Loucy (cell line): ENCODE measurements around the gene L2HGDH.

Experiments used
- H2AFZ ChIP-seq: fragments of 200-600 bp; sonication (generic); 2 replicates; pipeline ENCODE4 v1.6.0; 2016; ENCODE audit warnings: antibody characterized with exemption, mild to moderate bottlenecking, low read length, moderate library complexity
- H3F3A ChIP-seq: fragments of 200-600 bp; 2 replicates; pipeline ENCODE4 v1.6.0; 2016; ENCODE audit warnings: antibody characterized with exemption, low read depth, mild to moderate bottlenecking
- H3K27me3 ChIP-seq: fragments of 200-600 bp; sonication (generic); 2 replicates; pipeline ENCODE4 v1.6.1; 2014; ENCODE audit warnings: low read length, mild to moderate bottlenecking; ENCODE audit not compliant: insufficient read depth, poor library complexity, severe bottlenecking
- H3K36me3 ChIP-seq: fragments of 200-600 bp; sonication (generic); 2 replicates; pipeline ENCODE4 v1.6.1; 2016; ENCODE audit warnings: low read length; ENCODE audit not compliant: insufficient read depth
- H3K4me1 ChIP-seq: fragments of 200-600 bp; sonication (generic); 2 replicates; pipeline ENCODE4 v1.5.1; 2014; ENCODE audit warnings: low read length, mild to moderate bottlenecking; ENCODE audit not compliant: insufficient read depth, poor library complexity, severe bottlenecking
- H3K4me2 ChIP-seq: fragments of 200-600 bp; sonication (generic); 2 replicates; pipeline ENCODE4 v1.6.0; 2014; ENCODE audit warnings: antibody characterized with exemption, low read length, low read depth, mild to moderate bottlenecking; ENCODE audit not compliant: poor library complexity, severe bottlenecking
- H3K4me3 ChIP-seq: fragments of 200-600 bp; sonication (generic); 2 replicates; pipeline ENCODE4 v1.5.1; 2014; ENCODE audit warnings: low read length, mild to moderate bottlenecking, mixed read lengths; ENCODE audit not compliant: poor library complexity, severe bottlenecking
- H3K79me2 ChIP-seq: fragments of 200-600 bp; sonication (generic); 2 replicates; pipeline ENCODE4 v1.6.1; 2014; ENCODE audit warnings: low read length; ENCODE audit not compliant: insufficient read depth
- H3K9ac ChIP-seq: fragments of 200-600 bp; sonication (generic); 2 replicates; pipeline ENCODE4 v1.6.0; 2014; ENCODE audit warnings: mild to moderate bottlenecking, low read depth, low read length, moderate library complexity; ENCODE audit not compliant: poor library complexity, severe bottlenecking
- H3K9me2 ChIP-seq: fragments of 200-600 bp; sonication (generic); replicated peaks from 2 replicates; pipeline ENCODE4 v1.6.1; 2016; ENCODE audit warnings: low read depth, low read length, mixed read lengths
- H3K9me3 ChIP-seq: fragments of 200-600 bp; sonication (generic); 2 replicates; pipeline ENCODE4 v1.6.1; 2014; ENCODE audit warnings: mild to moderate bottlenecking, antibody characterized with exemption, low read length, low read depth; ENCODE audit not compliant: insufficient read depth
- H4K20me1 ChIP-seq: fragments of 200-600 bp; sonication (generic); 2 replicates; pipeline ENCODE4 v1.6.0; 2014; ENCODE audit warnings: antibody characterized with exemption, low read length, mild to moderate bottlenecking; ENCODE audit not compliant: insufficient read depth, poor library complexity, severe bottlenecking
- EZH2phosphoT487 ChIP-seq: fragments of 200-600 bp; IDR thresholded peaks from 2 replicates; pipeline ENCODE4 v1.6.1; 2018; ENCODE audit warnings: antibody characterized with exemption, mild to moderate bottlenecking, moderate library complexity, borderline replicate concordance
- TF ChIP-seq, protein P1 (sequence below): fragments of 200-600 bp; sonication (generic); conservative IDR thresholded peaks from 2 replicates; pipeline ENCODE4 v1.5.1; 2014; ENCODE audit warnings: mild to moderate bottlenecking, antibody characterized with exemption, low read length

The L2HGDH gene

GRCh38 chr14:50338587-50338986 is 26.6 kb upstream of the L2HGDH start:
- no peaks in the 10 kb centered on the region for H3K36me3 ChIP-seq
- TF ChIP-seq, protein P1, sequence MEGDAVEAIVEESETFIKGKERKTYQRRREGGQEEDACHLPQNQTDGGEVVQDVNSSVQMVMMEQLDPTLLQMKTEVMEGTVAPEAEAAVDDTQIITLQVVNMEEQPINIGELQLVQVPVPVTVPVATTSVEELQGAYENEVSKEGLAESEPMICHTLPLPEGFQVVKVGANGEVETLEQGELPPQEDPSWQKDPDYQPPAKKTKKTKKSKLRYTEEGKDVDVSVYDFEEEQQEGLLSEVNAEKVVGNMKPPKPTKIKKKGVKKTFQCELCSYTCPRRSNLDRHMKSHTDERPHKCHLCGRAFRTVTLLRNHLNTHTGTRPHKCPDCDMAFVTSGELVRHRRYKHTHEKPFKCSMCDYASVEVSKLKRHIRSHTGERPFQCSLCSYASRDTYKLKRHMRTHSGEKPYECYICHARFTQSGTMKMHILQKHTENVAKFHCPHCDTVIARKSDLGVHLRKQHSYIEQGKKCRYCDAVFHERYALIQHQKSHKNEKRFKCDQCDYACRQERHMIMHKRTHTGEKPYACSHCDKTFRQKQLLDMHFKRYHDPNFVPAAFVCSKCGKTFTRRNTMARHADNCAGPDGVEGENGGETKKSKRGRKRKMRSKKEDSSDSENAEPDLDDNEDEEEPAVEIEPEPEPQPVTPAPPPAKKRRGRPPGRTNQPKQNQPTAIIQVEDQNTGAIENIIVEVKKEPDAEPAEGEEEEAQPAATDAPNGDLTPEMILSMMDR = no peak
- TF ChIP-seq EZH2phosphoT487 = no peak
- no peak overlapping the region for H3K9ac ChIP-seq
- H2AFZ ChIP-seq = no peak overlapping the region
- no peaks in the 10 kb centered on the region for H3K27me3 ChIP-seq
- H3K4me2 ChIP-seq = no peak overlapping the region
- no peak overlapping the region for H3K4me3 ChIP-seq
- H3K4me1 ChIP-seq = peaks cover 23% of the 10 kb centered on the region
- no peaks in the 10 kb centered on the region for H3K9me2 ChIP-seq
- no peaks in the 10 kb centered on the region for H3K79me2 ChIP-seq
- no peaks in the 10 kb centered on the region for H3F3A ChIP-seq
- H3K9me3 ChIP-seq = no peaks in the 10 kb centered on the region
- H4K20me1 ChIP-seq = no peaks in the 10 kb centered on the region

DNA sequence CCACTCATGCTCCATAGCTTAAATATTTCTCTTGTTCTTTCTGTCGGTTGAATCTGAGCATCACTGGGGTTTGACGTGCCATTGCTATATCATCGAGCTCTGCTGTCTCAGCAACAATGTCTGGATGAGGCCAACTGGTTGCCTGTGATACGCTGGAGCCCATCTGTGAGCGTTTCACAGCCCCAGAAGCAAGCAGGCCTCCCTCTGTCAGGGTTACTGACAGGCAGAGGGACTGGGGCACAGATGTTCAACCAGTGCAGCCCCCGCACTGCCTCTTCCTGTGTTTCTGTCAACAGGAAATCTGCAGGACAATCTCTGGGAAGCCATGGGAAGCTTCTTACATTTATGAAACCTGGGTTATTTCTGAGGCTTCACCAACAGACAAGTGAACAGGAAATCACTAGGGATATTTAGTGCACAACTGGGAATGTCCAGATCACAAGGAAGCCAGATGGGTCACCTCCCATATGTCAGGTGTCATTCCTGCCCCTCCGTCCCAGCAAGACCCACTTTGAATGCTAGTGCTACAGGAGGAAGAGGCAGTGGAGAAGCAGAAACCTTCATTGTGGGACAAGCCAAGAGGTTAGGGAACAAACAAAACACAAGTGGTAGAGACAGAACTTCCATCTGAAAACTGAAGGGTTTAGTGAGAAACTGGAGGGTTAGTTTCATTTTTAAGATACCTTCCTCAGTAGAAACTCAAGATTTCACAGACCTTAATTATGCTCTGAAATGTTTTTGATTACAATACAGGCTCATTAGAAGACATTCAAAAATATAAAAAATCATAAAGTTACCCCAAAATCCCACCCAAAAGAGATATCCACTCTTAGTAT is 24.2 kb upstream of the L2HGDH start:
- no peaks in the 10 kb centered on the region for H4K20me1 ChIP-seq
- H3K9me2 ChIP-seq = no peaks in the 10 kb centered on the region
- peak overlapping the region; percentile 29 for H3K4me3 ChIP-seq
- H3K79me2 ChIP-seq = no peaks in the 10 kb centered on the region
- TF ChIP-seq, protein P1 = no peak
- no peak for TF ChIP-seq EZH2phosphoT487
- H3K27me3 ChIP-seq = no peaks in the 10 kb centered on the region
- H3K4me1 ChIP-seq = peaks cover 14% of the 10 kb centered on the region
- H3F3A ChIP-seq = no peaks in the 10 kb centered on the region
- H3K9ac ChIP-seq = peak overlapping the region; percentile 17
- peak overlapping the region; percentile 64 for H3K4me2 ChIP-seq
- no peak overlapping the region for H2AFZ ChIP-seq
- H3K9me3 ChIP-seq = no peaks in the 10 kb centered on the region
- no peaks in the 10 kb centered on the region for H3K36me3 ChIP-seq

GRCh38 chr14:50335389-50335788 is 23.4 kb upstream of the L2HGDH start:
- no peak for TF ChIP-seq EZH2phosphoT487
- TF ChIP-seq, protein P1 = no peak
- Histone ChIP-seq H3K27me3 (no peaks in the 10 kb centered on the region), H3K4me1 (peaks cover 14% of the 10 kb centered on the region), H3K36me3 (no peaks in the 10 kb centered on the region), H2AFZ (no peak overlapping the region), H3K79me2 (no peaks in the 10 kb centered on the region), H3F3A (no peaks in the 10 kb centered on the region), H3K4me3 (no peak overlapping the region), H4K20me1 (no peaks in the 10 kb centered on the region), H3K9ac (no peak overlapping the region), H3K9me3 (no peaks in the 10 kb centered on the region), H3K4me2 (peak overlapping the region; percentile 64), H3K9me2 (no peaks in the 10 kb centered on the region)
